KMS-11 (cell line): ENCODE measurements around the gene FYB1.
A peak's percentile ranks its signal among the peaks of the same experiment; 100 is the strongest.

Source experiments
- H2AFZ ChIP-seq: fragments of 200-600 bp; sonication (generic); 2 replicates; pipeline ENCODE4 v1.6.1; 2016; ENCODE audit warnings: antibody characterized with exemption, mixed run types, low read depth
- H3K27ac ChIP-seq: fragments of 200-600 bp; sonication (generic); 2 replicates; pipeline ENCODE4 v1.6.1; 2016; ENCODE audit warnings: mild to moderate bottlenecking, mixed run types
- H3K27me3 ChIP-seq: fragments of 200-600 bp; sonication (generic); 2 replicates; pipeline ENCODE4 v1.6.1; 2017; ENCODE audit warnings: mild to moderate bottlenecking, low read depth, mixed run types, moderate library complexity; ENCODE audit not compliant: insufficient read depth
- H3K36me3 ChIP-seq: fragments of 200-600 bp; sonication (generic); 2 replicates; pipeline ENCODE4 v1.6.1; 2017; ENCODE audit warnings: mild to moderate bottlenecking, mixed run types; ENCODE audit not compliant: insufficient read depth
- H3K4me1 ChIP-seq: fragments of 200-600 bp; sonication (generic); 2 replicates; pipeline ENCODE4 v1.6.1; 2016; ENCODE audit warnings: mild to moderate bottlenecking, low read depth, mixed run types; ENCODE audit not compliant: poor library complexity, severe bottlenecking
- H3K4me2 ChIP-seq: fragments of 200-600 bp; sonication (generic); 2 replicates; pipeline ENCODE4 v1.7.0; 2016; ENCODE audit warnings: mild to moderate bottlenecking, mixed run types
- H3K4me3 ChIP-seq: fragments of 200-600 bp; sonication (generic); IDR thresholded peaks from 2 replicates; pipeline ENCODE4 v1.6.1; 2017; ENCODE audit warnings: low read depth, low read length, mixed read lengths; ENCODE audit not compliant: insufficient read depth
- H3K79me2 ChIP-seq: fragments of 200-600 bp; sonication (generic); 2 replicates; pipeline ENCODE4 v1.6.1; 2016; ENCODE audit warnings: low read depth, mixed run types; ENCODE audit not compliant: insufficient read depth
- H3K9ac ChIP-seq: fragments of 200-600 bp; sonication (generic); 2 replicates; pipeline ENCODE4 v1.6.1; 2016; ENCODE audit warnings: mild to moderate bottlenecking, mixed run types
- H4K20me1 ChIP-seq: fragments of 200-600 bp; sonication (generic); 2 replicates; pipeline ENCODE4 v1.6.1; 2016; ENCODE audit warnings: mild to moderate bottlenecking, mixed run types; ENCODE audit not compliant: insufficient read depth
- CTCF ChIP-seq: fragments of 200-600 bp; sonication (generic); conservative IDR thresholded peaks from 2 replicates; pipeline ENCODE4 v1.6.1; 2017; ENCODE audit warnings: low read depth, mild to moderate bottlenecking, antibody characterized with exemption, low read length, moderate library complexity, mixed read lengths

The FYB1 gene

DNA sequence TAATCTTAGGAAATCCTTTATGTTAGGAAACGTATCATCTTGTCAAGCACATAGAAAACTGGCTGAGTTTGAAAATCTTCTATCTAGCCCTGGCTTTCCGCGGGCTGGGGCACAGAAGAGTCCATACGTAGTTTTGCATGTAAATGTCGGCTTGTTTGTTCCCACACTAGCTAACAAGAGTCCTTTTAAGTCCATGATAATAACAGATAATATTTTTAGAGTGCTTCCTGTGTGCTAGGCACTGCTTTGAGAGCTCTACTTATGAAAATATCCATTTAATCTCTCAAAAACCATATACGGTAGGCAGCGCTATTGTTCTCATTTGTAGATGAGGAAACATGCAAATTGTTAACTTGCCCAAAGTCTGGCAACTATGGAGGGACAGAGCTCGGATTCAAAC is 40.5 kb downstream of the FYB1 start:
- Histone ChIP-seq H3K4me1 (peaks cover 26% of the 10 kb centered on the region), H3K27ac (no peak overlapping the region), H3K4me2 (no peak overlapping the region), H3K36me3 (no peaks in the 10 kb centered on the region), H3K79me2 (no peaks in the 10 kb centered on the region), H3K9ac (no peak overlapping the region), H3K4me3 (no peak overlapping the region), H2AFZ (no peak overlapping the region), H4K20me1 (no peaks in the 10 kb centered on the region), H3K27me3 (no peaks in the 10 kb centered on the region)
- TF ChIP-seq CTCF = no peak

- no peak for TF ChIP-seq CTCF
- Histone ChIP-seq H3K4me1 (peaks cover 26% of the 10 kb centered on the region), H3K27me3 (no peaks in the 10 kb centered on the region), H2AFZ (no peak overlapping the region), H3K4me2 (no peak overlapping the region), H3K79me2 (no peaks in the 10 kb centered on the region), H3K4me3 (no peak overlapping the region), H3K27ac (no peak overlapping the region), H3K9ac (no peak overlapping the region), H4K20me1 (no peaks in the 10 kb centered on the region), H3K36me3 (no peaks in the 10 kb centered on the region)
These were observed 41.2 kb downstream of the FYB1 start for GRCh38 chr5:39178171-39178570.

GRCh38 chr5:39177631-39177964 is 41.8 kb downstream of the FYB1 start:
- Histone ChIP-seq H4K20me1 (no peaks in the 10 kb centered on the region), H3K4me3 (no peak overlapping the region), H2AFZ (no peak overlapping the region), H3K27ac (peak overlapping the region; percentile 52; the same call in 1 of the 2 replicates), H3K36me3 (no peaks in the 10 kb centered on the region), H3K9ac (no peak overlapping the region), H3K27me3 (no peaks in the 10 kb centered on the region), H3K4me2 (peak overlapping the region; percentile 66; the same call in 1 of the 2 replicates), H3K4me1 (peaks cover 26% of the 10 kb centered on the region), H3K79me2 (no peaks in the 10 kb centered on the region)
- no peak for TF ChIP-seq CTCF

DNA sequence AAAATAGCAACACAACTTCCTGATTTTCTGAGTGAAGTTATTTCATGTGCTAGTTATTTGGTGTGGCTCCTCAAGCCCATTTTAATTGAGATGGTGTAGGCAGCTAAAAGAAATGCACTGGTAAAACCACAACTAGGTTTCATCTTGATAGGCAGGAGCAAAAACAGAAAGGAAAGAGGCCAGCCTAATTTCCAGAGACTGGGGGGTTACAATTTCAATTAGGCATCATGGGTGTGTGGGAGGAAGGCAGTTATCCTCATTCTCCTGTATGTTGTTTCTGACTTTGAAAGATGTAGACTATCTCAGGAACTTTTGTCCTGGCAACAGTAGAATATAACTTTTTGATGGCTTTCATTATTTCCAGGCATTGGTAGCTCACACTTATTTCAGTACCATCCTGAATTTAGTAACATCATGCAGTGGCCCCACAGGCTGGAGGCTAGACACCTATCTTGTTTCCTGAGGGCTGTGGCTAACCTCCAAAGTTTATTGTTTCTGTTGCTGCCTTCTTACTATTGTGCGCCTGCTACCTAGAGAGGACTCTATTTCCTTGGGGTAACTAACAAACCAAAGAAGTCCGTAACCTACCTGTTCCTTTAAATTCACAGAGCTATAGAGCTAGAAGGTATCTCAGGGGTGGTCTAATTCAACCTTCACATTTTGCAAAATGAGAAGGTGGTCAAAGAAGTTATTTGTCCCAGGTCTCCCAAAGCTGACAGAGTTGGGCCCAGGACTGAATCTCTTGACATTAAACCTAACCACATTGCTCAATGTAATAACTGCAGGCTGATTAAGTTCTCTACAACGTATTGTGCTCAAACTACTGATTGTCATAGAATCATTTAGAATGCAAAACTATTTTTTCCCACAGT is 42.4 kb downstream of the FYB1 start:
- H3K4me3 ChIP-seq = no peak overlapping the region
- H2AFZ ChIP-seq = peak overlapping the region; percentile 32; the same call in 1 of the 2 replicates
- H4K20me1 ChIP-seq = no peaks in the 10 kb centered on the region
- peak overlapping the region; percentile 66 for H3K4me2 ChIP-seq
- TF ChIP-seq CTCF = no peak
- no peaks in the 10 kb centered on the region for H3K27me3 ChIP-seq
- H3K27ac ChIP-seq = peak overlapping the region; percentile 52
- H3K4me1 ChIP-seq = peaks cover 26% of the 10 kb centered on the region
- H3K9ac ChIP-seq = peak overlapping the region; percentile 7; the same call in 1 of the 2 replicates
- no peaks in the 10 kb centered on the region for H3K79me2 ChIP-seq
- H3K36me3 ChIP-seq = no peaks in the 10 kb centered on the region
